ENCODE measurements around the gene OXLD1.

OXLD1 gene

GRCh38 chr17:81659038-81659437, 7.4 kb downstream of the OXLD1 start:
- no peak for DNase-seq
- TF ChIP-seq POLR2A (IDR thresholded peaks at IDR 0.05; ENCODE audit: low read length): no peak
- TF ChIP-seq GATA1 (IDR thresholded peaks at IDR 0.05; ENCODE audit: low read depth, low read length): no peak

- TF ChIP-seq POLR2A (IDR thresholded peaks at IDR 0.05; ENCODE audit: low read length) (no peak), GATA1 (IDR thresholded peaks at IDR 0.05; ENCODE audit: low read depth, low read length) (no peak)
- DNase-seq: no peak
Observed at GRCh38 chr17:81656835-81657234, 9.6 kb downstream of the OXLD1 start.

GRCh38 chr17:81656118-81656743, 10.2 kb downstream of the OXLD1 start, which contains the start of gene PDE6G:
TSS of gene PDE6G (minus strand) at chr17:81656542. CDS start at chr17:81653305, 3,237 bp downstream.
- DNase-seq: peak; percentile 36 to 55
- no peak for TF ChIP-seq GATA1 (IDR thresholded peaks at IDR 0.05; ENCODE audit: low read depth, low read length)
- TF ChIP-seq POLR2A (IDR thresholded peaks at IDR 0.05; ENCODE audit: low read length): no peak

GRCh38 chr17:81655378-81656117, 10.9 kb downstream of the OXLD1 start:
- TF ChIP-seq GATA1 (IDR thresholded peaks at IDR 0.05; ENCODE audit: low read depth, low read length): no peak
- TF ChIP-seq POLR2A (IDR thresholded peaks at IDR 0.05; ENCODE audit: low read length): no peak
- no peak for DNase-seq

- TF ChIP-seq GATA1 (IDR thresholded peaks at IDR 0.05; ENCODE audit: low read depth, low read length) (no peak), POLR2A (IDR thresholded peaks at IDR 0.05; ENCODE audit: low read length) (no peak)
- DNase-seq: peak; percentile 19 to 35
Observed at GRCh38 chr17:81652906-81653771, 13.3 kb downstream of the OXLD1 start.

- TF ChIP-seq GATA1 (IDR thresholded peaks at IDR 0.05; ENCODE audit: low read depth, low read length) (no peak), POLR2A (IDR thresholded peaks at IDR 0.05; ENCODE audit: low read length) (no peak)
- DNase-seq: peak; percentile 66 to 67
Observed at GRCh38 chr17:81651692-81652091, 14.7 kb downstream of the OXLD1 start.

- no peak for DNase-seq
- TF ChIP-seq GATA1 (IDR thresholded peaks at IDR 0.05; ENCODE audit: low read depth, low read length) (no peak), POLR2A (IDR thresholded peaks at IDR 0.05; ENCODE audit: low read length) (no peak)
Observed at GRCh38 chr17:81650951-81651350, 15.5 kb downstream of the OXLD1 start.

GRCh38 chr17:81648707-81649085, 17.7 kb downstream of the OXLD1 start:
- no peak for TF ChIP-seq POLR2A (IDR thresholded peaks at IDR 0.05; ENCODE audit: low read length)
- no peak for TF ChIP-seq GATA1 (IDR thresholded peaks at IDR 0.05; ENCODE audit: low read depth, low read length)
- DNase-seq: peak; percentile 17 to 25

GRCh38 chr17:81648013-81648706, 18.2 kb downstream of the OXLD1 start:
- no peak for TF ChIP-seq GATA1 (IDR thresholded peaks at IDR 0.05; ENCODE audit: low read depth, low read length)
- TF ChIP-seq POLR2A (IDR thresholded peaks at IDR 0.05; ENCODE audit: low read length): no peak
- DNase-seq: peak; percentile 30 to 34

GRCh38 chr17:81647640-81648012, 18.8 kb downstream of the OXLD1 start:
- TF ChIP-seq POLR2A (IDR thresholded peaks at IDR 0.05; ENCODE audit: low read length): no peak
- no peak for TF ChIP-seq GATA1 (IDR thresholded peaks at IDR 0.05; ENCODE audit: low read depth, low read length)
- no peak for DNase-seq

GRCh38 chr17:81646869-81647600, 19.4 kb downstream of the OXLD1 start:
- peak; percentile 53 for TF ChIP-seq POLR2A (IDR thresholded peaks at IDR 0.05; ENCODE audit: low read length)
- no peak for TF ChIP-seq GATA1 (IDR thresholded peaks at IDR 0.05; ENCODE audit: low read depth, low read length)
- DNase-seq: peak; percentile 80 to 91

- TF ChIP-seq GATA1 (IDR thresholded peaks at IDR 0.05; ENCODE audit: low read depth, low read length): no peak
- TF ChIP-seq POLR2A (IDR thresholded peaks at IDR 0.05; ENCODE audit: low read length): no peak
- peak in 1 of 2 experiments; percentile 15 for DNase-seq
Observed at GRCh38 chr17:81644976-81645952, 21.1 kb downstream of the OXLD1 start.
